Neuron (in vitro differentiated cells): Measurements from ENCODE around the gene UBE2U.

Experiments used
- H2AFZ ChIP-seq: one replicate; pipeline ENCODE4 v1.6.1; 2013; ENCODE audit warnings: low read depth, mild to moderate bottlenecking, inconsistent platforms, low read length, moderate library complexity
- H3K27me3 ChIP-seq: one replicate; pipeline ENCODE4 v1.6.1; 2013; ENCODE audit warnings: low read length; ENCODE audit not compliant: insufficient read depth
- H3K36me3 ChIP-seq: one replicate; pipeline ENCODE4 v1.6.1; 2013; ENCODE audit warnings: low read length; ENCODE audit not compliant: insufficient read depth
- H3K4me1 ChIP-seq: one replicate; pipeline ENCODE4 v1.6.1; 2013; ENCODE audit warnings: low read length; ENCODE audit not compliant: insufficient read depth
- H3K4me3 ChIP-seq: 2 replicates; pipeline ENCODE4 v1.5.1; 2013; ENCODE audit warnings: mild to moderate bottlenecking, low read length, moderate library complexity
- H3K9me3 ChIP-seq: one replicate; pipeline ENCODE4 v1.6.1; 2013; ENCODE audit warnings: low read length

UBE2U gene

DNA sequence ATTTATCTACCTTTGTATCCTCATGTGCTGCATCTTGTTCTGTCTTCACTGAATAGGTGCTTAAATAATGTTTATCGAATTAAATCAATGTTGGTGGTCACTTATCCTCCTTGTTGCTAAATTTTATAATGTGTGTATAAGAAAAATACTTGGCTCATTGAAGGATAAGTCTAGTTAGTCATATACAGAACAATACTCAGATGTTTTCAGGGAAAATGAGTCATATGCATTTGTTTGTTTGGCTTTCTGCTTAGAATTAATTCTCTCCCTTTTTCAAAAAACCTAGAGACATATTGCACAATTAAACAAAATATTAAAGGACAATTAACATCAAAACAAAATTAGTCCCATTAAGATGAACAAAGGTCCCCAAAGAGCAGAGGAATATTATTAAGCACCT, 89.0 kb downstream of the UBE2U start:
- no peaks in the 10 kb centered on the region for H3K9me3 ChIP-seq
- peaks cover 2% of the 10 kb centered on the region for H3K4me1 ChIP-seq
- no peak overlapping the region for H3K4me3 ChIP-seq
- H3K27me3 ChIP-seq: no peaks in the 10 kb centered on the region
- no peaks in the 10 kb centered on the region for H3K36me3 ChIP-seq
- H2AFZ ChIP-seq: no peak overlapping the region

DNA sequence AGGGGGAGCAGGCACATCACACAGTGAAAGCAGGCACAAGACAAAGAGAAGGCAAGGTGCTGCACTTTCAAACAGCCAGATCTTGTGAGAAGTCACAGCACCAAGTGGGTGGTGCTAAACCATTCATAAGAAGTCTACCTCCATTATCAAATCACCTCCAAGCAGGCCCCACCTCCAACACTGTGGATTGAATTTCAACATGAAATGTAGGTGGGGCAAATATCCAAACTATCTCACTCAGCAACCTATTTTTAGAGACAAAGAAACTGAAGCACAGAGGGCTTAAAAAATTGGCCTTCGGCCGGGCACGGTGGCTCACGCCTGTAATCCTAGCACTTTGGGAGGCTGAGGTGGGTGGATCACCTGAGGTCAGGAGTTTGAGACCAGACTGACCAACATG, 90.4 kb downstream of the UBE2U start:
- Histone ChIP-seq H2AFZ (no peak overlapping the region), H3K27me3 (no peaks in the 10 kb centered on the region), H3K4me1 (peaks cover 2% of the 10 kb centered on the region), H3K36me3 (no peaks in the 10 kb centered on the region), H3K9me3 (no peaks in the 10 kb centered on the region), H3K4me3 (no peak overlapping the region)

DNA sequence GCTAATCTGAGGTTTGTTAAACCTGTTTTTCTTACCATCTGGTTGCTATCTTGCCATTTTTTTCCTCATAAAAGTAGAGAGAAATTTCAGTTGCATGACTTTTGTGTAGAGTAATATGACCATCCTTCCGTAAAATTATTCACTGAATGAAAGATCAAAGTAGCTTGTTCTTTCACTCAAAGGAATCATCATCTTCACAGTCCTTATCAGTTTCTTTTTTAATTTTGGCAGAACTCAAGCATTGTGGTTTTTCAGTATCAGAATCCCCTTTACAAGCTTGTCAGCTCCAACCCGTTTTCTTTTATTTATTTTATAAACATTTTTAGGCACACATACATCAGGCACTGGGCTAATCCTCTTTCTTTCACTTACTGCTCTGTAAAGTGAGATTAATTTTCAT, 91.7 kb downstream of the UBE2U start:
- H3K4me3 ChIP-seq: no peak overlapping the region
- H3K9me3 ChIP-seq: no peaks in the 10 kb centered on the region
- no peak overlapping the region for H2AFZ ChIP-seq
- H3K4me1 ChIP-seq: no peaks in the 10 kb centered on the region
- no peaks in the 10 kb centered on the region for H3K36me3 ChIP-seq
- no peaks in the 10 kb centered on the region for H3K27me3 ChIP-seq

- no peaks in the 10 kb centered on the region for H3K36me3 ChIP-seq
- H3K4me1 ChIP-seq: no peaks in the 10 kb centered on the region
- H3K27me3 ChIP-seq: no peaks in the 10 kb centered on the region
- H3K9me3 ChIP-seq: no peaks in the 10 kb centered on the region
- no peak overlapping the region for H2AFZ ChIP-seq
- no peak overlapping the region for H3K4me3 ChIP-seq
Measured at GRCh38 chr1:64295561-64295960, 92.1 kb downstream of the UBE2U start.

DNA sequence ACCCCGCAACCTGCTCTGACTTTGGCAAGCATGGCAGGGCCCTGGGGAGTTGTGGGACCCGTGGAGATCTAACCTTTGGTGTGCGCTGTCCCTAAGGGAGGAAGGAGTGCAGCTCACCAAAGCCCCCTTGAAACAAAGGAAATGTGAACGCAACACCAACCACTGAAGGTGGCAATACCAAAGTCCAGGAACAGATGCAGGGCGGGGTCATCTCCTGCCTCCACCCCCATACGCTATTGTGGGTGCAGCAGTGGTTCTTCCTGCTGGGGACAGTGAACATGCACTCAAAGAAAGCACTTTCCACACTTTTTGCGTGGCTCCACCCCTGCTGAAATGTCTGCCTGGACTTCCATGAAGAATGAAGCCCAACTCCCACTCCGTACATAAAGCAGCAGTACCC, 93.0 kb downstream of the UBE2U start:
- Histone ChIP-seq H3K9me3 (no peaks in the 10 kb centered on the region), H3K4me3 (no peak overlapping the region), H2AFZ (no peak overlapping the region), H3K27me3 (no peaks in the 10 kb centered on the region), H3K4me1 (no peaks in the 10 kb centered on the region), H3K36me3 (no peaks in the 10 kb centered on the region)

DNA sequence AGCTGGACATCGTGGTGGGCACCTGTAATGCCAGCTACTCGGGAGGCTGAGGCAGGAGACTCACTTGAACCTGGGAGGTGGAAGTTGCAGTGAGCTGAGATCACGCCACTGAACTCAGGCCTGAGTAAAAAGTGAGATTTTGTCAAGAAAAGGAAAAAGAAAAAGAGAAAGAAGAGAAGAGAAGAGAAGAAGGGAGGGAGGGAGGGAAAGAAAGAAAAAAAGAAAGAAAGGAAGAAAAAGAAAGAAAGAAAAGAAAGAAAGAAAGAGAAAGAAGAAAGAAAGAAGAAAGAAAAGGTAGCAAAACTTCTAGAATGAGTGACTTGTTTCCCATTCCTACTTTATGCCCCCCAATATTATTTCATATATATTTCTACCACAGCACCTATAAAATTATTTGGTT, 98.8 kb downstream of the UBE2U start:
- Histone ChIP-seq H3K4me3 (no peak overlapping the region), H3K4me1 (no peaks in the 10 kb centered on the region), H2AFZ (no peak overlapping the region), H3K36me3 (no peaks in the 10 kb centered on the region), H3K9me3 (no peaks in the 10 kb centered on the region), H3K27me3 (no peaks in the 10 kb centered on the region)

GRCh38 chr1:64302971-64303370, 99.5 kb downstream of the UBE2U start:
- H3K36me3 ChIP-seq: no peaks in the 10 kb centered on the region
- H3K4me3 ChIP-seq: no peak overlapping the region
- no peaks in the 10 kb centered on the region for H3K4me1 ChIP-seq
- no peaks in the 10 kb centered on the region for H3K27me3 ChIP-seq
- H2AFZ ChIP-seq: no peak overlapping the region
- no peaks in the 10 kb centered on the region for H3K9me3 ChIP-seq

- Histone ChIP-seq H3K9me3 (no peaks in the 10 kb centered on the region), H3K27me3 (no peaks in the 10 kb centered on the region), H3K4me1 (no peaks in the 10 kb centered on the region), H3K4me3 (no peak overlapping the region), H2AFZ (no peak overlapping the region), H3K36me3 (no peaks in the 10 kb centered on the region)
Measured at GRCh38 chr1:64304823-64305222, 101.4 kb downstream of the UBE2U start.

DNA sequence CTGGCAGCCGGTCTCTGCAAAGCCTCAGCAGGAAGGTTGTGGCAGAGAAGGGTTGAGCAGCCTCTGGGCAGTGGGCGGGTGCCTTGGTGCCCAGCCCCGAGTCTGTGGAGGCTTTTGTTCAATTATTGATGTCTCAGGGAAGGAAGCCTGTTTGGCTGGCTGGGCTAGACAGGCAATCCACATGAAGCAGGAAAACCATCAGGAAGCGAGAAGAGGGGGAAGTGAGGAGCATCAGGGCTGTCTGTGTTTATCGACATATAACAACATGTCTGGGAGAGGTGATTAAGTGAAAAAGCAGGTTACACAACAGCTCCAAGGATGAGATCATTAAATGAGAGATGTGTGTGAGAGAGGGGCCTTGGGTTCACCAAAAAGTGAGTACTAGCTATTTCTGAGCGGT, 105.4 kb downstream of the UBE2U start:
- H3K9me3 ChIP-seq: no peaks in the 10 kb centered on the region
- H3K36me3 ChIP-seq: no peaks in the 10 kb centered on the region
- no peaks in the 10 kb centered on the region for H3K27me3 ChIP-seq
- H3K4me3 ChIP-seq: no peak overlapping the region
- no peak overlapping the region for H2AFZ ChIP-seq
- H3K4me1 ChIP-seq: no peaks in the 10 kb centered on the region

DNA sequence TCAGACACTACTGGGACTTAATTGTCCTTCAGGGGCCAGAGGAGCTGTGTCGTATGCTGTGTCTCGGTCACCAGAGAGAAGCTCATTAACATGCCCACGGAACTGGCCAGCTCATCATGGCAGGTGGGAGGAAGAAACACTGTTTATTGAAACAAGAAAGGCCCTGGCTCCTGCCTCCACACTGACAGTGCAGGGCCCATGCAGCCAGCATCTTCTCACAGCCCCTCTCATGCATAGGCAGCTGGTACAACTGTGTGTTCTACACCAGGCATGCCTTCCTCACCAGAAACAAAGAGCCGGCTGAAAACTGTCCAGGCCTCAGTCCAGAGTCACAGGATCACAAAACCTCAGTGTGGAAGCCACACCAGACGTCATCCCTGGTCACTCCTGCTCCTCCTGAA, 106.0 kb downstream of the UBE2U start:
- no peak overlapping the region for H2AFZ ChIP-seq
- no peaks in the 10 kb centered on the region for H3K36me3 ChIP-seq
- no peak overlapping the region for H3K4me3 ChIP-seq
- H3K4me1 ChIP-seq: no peaks in the 10 kb centered on the region
- H3K9me3 ChIP-seq: no peaks in the 10 kb centered on the region
- H3K27me3 ChIP-seq: no peaks in the 10 kb centered on the region

GRCh38 chr1:64310760-64311159, 107.3 kb downstream of the UBE2U start:
- Histone ChIP-seq H2AFZ (no peak overlapping the region), H3K36me3 (no peaks in the 10 kb centered on the region), H3K4me1 (no peaks in the 10 kb centered on the region), H3K27me3 (no peaks in the 10 kb centered on the region), H3K9me3 (no peaks in the 10 kb centered on the region), H3K4me3 (no peak overlapping the region)

- H3K4me3 ChIP-seq: no peak overlapping the region
- no peaks in the 10 kb centered on the region for H3K9me3 ChIP-seq
- H3K4me1 ChIP-seq: no peaks in the 10 kb centered on the region
- no peaks in the 10 kb centered on the region for H3K27me3 ChIP-seq
- H2AFZ ChIP-seq: no peak overlapping the region
- no peaks in the 10 kb centered on the region for H3K36me3 ChIP-seq
Measured at GRCh38 chr1:64312431-64312830, 109.0 kb downstream of the UBE2U start.

DNA sequence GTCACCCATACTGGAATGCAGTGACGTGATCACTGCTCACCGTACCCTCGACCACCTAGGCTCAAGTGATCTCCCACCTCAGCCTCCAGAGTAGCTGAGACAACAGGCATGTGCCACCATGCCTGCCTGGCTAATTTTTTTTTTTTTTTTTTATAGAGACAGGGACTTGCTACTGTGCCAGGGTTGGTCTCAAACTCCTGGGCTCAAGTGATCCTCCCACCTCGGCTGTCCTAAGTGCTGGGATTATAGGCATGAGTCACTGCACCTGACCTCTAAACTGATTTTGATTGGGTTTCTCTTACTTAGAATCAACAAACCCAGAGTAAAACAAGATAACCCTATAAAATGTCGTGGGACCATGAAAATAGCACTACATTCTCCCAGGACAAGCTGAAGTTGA, 112.0 kb downstream of the UBE2U start:
- Histone ChIP-seq H2AFZ (no peak overlapping the region), H3K9me3 (no peaks in the 10 kb centered on the region), H3K4me3 (no peak overlapping the region), H3K4me1 (no peaks in the 10 kb centered on the region), H3K27me3 (no peaks in the 10 kb centered on the region), H3K36me3 (no peaks in the 10 kb centered on the region)
